Measurements from ENCODE around the gene CASK. TPM values are rescaled to one million over a fixed set of nuclear protein-coding genes. Genes with fewer than 3 reads are reported as not detected.

Gene CASK
- total and polyA plus RNA-seq, 2 donors (not counting 1 experiment from before 2014, with no cell fraction given) = 27.4 to 78.3 TPM

- Histone ChIP-seq H4K20me1 (ENCODE audit: control insufficient read depth, extremely low read depth, insufficient read depth, low read length) (no peaks in the 10 kb centered on the region), H3K4me1 (ENCODE audit: control insufficient read depth, extremely low read depth, insufficient read depth, low read length) (peaks cover 3% of the 10 kb centered on the region), H3K4me2 (ENCODE audit: extremely low read depth, insufficient read depth, low read length) (no peak overlapping the region), H2AFZ (ENCODE audit: low read length) (no peak overlapping the region), H3K79me2 (ENCODE audit: control insufficient read depth, insufficient read depth, low read length) (no peaks in the 10 kb centered on the region), H3K9me3 (ENCODE audit: control insufficient read depth, insufficient read depth, low read depth, low read length) (no peaks in the 10 kb centered on the region), H3K4me3 (replicated peaks in 1 of 4; ENCODE audit: control extremely low read depth in 1 of 4, insufficient read depth in 1 of 4, low read depth in 3 of 4, low read length in 4 of 4) (no peak overlapping the region), H3K27ac (ENCODE audit: insufficient read depth, low read length) (no peak overlapping the region), H3K9ac (ENCODE audit: insufficient read depth, low read length) (no peak overlapping the region), H3K36me3 (ENCODE audit: control insufficient read depth, insufficient read depth, low read length) (no peaks in the 10 kb centered on the region), H3K27me3 (ENCODE audit: control insufficient read depth, insufficient read depth, low read length) (no peaks in the 10 kb centered on the region)
- TF ChIP-seq EZH2 (IDR thresholded peaks at IDR 0.05; ENCODE audit: low read length, missing control alignments) = no peak
- no peak for DNase-seq (ENCODE audit: low read depth in 2 of 2)
Measured at GRCh38 chrX:41543025-41543424, 380.3 kb downstream of the CASK start.

- Histone ChIP-seq H2AFZ (ENCODE audit: low read length) (no peak overlapping the region), H3K9ac (ENCODE audit: insufficient read depth, low read length) (no peak overlapping the region), H3K9me3 (ENCODE audit: control insufficient read depth, insufficient read depth, low read depth, low read length) (no peaks in the 10 kb centered on the region), H3K79me2 (ENCODE audit: control insufficient read depth, insufficient read depth, low read length) (no peaks in the 10 kb centered on the region), H3K4me2 (ENCODE audit: extremely low read depth, insufficient read depth, low read length) (no peak overlapping the region), H3K27me3 (ENCODE audit: control insufficient read depth, insufficient read depth, low read length) (no peaks in the 10 kb centered on the region), H3K27ac (ENCODE audit: insufficient read depth, low read length) (no peak overlapping the region), H3K36me3 (ENCODE audit: control insufficient read depth, insufficient read depth, low read length) (no peaks in the 10 kb centered on the region), H4K20me1 (ENCODE audit: control insufficient read depth, extremely low read depth, insufficient read depth, low read length) (no peaks in the 10 kb centered on the region), H3K4me3 (replicated peaks in 1 of 4; ENCODE audit: control extremely low read depth in 1 of 4, insufficient read depth in 1 of 4, low read depth in 3 of 4, low read length in 4 of 4) (no peak overlapping the region), H3K4me1 (ENCODE audit: control insufficient read depth, extremely low read depth, insufficient read depth, low read length) (peaks cover 3% of the 10 kb centered on the region)
- DNase-seq (ENCODE audit: low read depth in 2 of 2) = peak in 1 of 2 donors; percentile 33
- TF ChIP-seq, protein P1, sequence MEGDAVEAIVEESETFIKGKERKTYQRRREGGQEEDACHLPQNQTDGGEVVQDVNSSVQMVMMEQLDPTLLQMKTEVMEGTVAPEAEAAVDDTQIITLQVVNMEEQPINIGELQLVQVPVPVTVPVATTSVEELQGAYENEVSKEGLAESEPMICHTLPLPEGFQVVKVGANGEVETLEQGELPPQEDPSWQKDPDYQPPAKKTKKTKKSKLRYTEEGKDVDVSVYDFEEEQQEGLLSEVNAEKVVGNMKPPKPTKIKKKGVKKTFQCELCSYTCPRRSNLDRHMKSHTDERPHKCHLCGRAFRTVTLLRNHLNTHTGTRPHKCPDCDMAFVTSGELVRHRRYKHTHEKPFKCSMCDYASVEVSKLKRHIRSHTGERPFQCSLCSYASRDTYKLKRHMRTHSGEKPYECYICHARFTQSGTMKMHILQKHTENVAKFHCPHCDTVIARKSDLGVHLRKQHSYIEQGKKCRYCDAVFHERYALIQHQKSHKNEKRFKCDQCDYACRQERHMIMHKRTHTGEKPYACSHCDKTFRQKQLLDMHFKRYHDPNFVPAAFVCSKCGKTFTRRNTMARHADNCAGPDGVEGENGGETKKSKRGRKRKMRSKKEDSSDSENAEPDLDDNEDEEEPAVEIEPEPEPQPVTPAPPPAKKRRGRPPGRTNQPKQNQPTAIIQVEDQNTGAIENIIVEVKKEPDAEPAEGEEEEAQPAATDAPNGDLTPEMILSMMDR (conservative IDR thresholded peaks at IDR 0.05 in 1 of 2, IDR thresholded peaks at IDR 0.05 in 1 of 2; ENCODE audit: low read depth in 1 of 2, low read length in 2 of 2) = no peak
- TF ChIP-seq EZH2 (IDR thresholded peaks at IDR 0.05; ENCODE audit: low read length, missing control alignments) = no peak
Measured at GRCh38 chrX:41542536-41542935, 380.8 kb downstream of the CASK start.

GRCh38 chrX:41542135-41542534 is 381.2 kb downstream of the CASK start:
- H3K4me2 ChIP-seq (ENCODE audit: extremely low read depth, insufficient read depth, low read length) = no peak overlapping the region

More at GRCh38 chrX:41542135-41542534, 381.2 kb downstream of the CASK start:
- Histone ChIP-seq H3K27me3 (ENCODE audit: control insufficient read depth, insufficient read depth, low read length) (no peaks in the 10 kb centered on the region), H3K4me1 (ENCODE audit: control insufficient read depth, extremely low read depth, insufficient read depth, low read length) (peaks cover 3% of the 10 kb centered on the region), H3K9ac (ENCODE audit: insufficient read depth, low read length) (no peak overlapping the region), H3K79me2 (ENCODE audit: control insufficient read depth, insufficient read depth, low read length) (no peaks in the 10 kb centered on the region), H3K9me3 (ENCODE audit: control insufficient read depth, insufficient read depth, low read depth, low read length) (no peaks in the 10 kb centered on the region), H3K4me3 (replicated peaks in 1 of 4; ENCODE audit: control extremely low read depth in 1 of 4, insufficient read depth in 1 of 4, low read depth in 3 of 4, low read length in 4 of 4) (no peak overlapping the region), H3K27ac (ENCODE audit: insufficient read depth, low read length) (no peak overlapping the region), H3K36me3 (ENCODE audit: control insufficient read depth, insufficient read depth, low read length) (no peaks in the 10 kb centered on the region), H4K20me1 (ENCODE audit: control insufficient read depth, extremely low read depth, insufficient read depth, low read length) (no peaks in the 10 kb centered on the region), H2AFZ (ENCODE audit: low read length) (no peak overlapping the region)
- TF ChIP-seq, protein P1 (conservative IDR thresholded peaks at IDR 0.05 in 1 of 2, IDR thresholded peaks at IDR 0.05 in 1 of 2; ENCODE audit: low read depth in 1 of 2, low read length in 2 of 2) = no peak
- TF ChIP-seq EZH2 (IDR thresholded peaks at IDR 0.05; ENCODE audit: low read length, missing control alignments) = no peak
- peak in 1 of 2 donors; percentile 38 for DNase-seq (ENCODE audit: low read depth in 2 of 2)

Data from fibroblast of lung (primary cell).